Naive thymus-derived CD4-positive, alpha-beta T cell (primary cell): ENCODE data around the gene PRAMEF11. TPM values are rescaled to one million over a fixed set of nuclear protein-coding genes. Genes with fewer than 3 reads are reported as not detected.
"Not testable (repeated sequence)": the region's sequence is repeated elsewhere in the genome, so short reads cannot be mapped to it uniquely, and the experiment has no call there.

Experiments used
- ATAC-seq: fragments of 150-1000 bp; cut with Tn5 transposase; 2 replicates; pipeline ENCODE4 v1.10.0; 2021; ENCODE audit warnings: mild to moderate bottlenecking, moderate library complexity
- CTCF ChIA-PET: fragments of 350-600 bp; sonication (Branson Sonifier 250); formaldehyde crosslinking; loops from one replicate; lab custom pipeline; 2021; ENCODE audit warnings: antibody characterized with exemption; lab: Charles Lee
- POLR2A ChIA-PET: fragments of 350-600 bp; sonication (Branson Sonifier 250); formaldehyde crosslinking; loops from one replicate; lab custom pipeline; 2021; ENCODE audit warnings: antibody characterized with exemption, inconsistent platforms; lab: Charles Lee
- DNase-seq, 9 donors: peaks; one replicate each; pipeline versions ENCODE4 v3.0.0 to v3.0.0-alpha.2; 2020 to 2022; ENCODE audit warnings: mixed read lengths in 1 of 9
- H3K27ac ChIP-seq: one replicate; pipeline ENCODE4 v1.7.0; 2013; ENCODE audit warnings: mild to moderate bottlenecking, low read depth, low read length, moderate library complexity
- H3K27me3 ChIP-seq, 2 donors: one replicate each; pipeline ENCODE4 v1.7.0; 2013; ENCODE audit warnings: low read length in 2 of 2, mild to moderate bottlenecking in 2 of 2, moderate library complexity in 2 of 2; ENCODE audit not compliant: control insufficient read depth in 2 of 2, insufficient read depth in 2 of 2
- H3K36me3 ChIP-seq, 3 experiments: 1 replicate in 2 of 3; 2 replicates in 1 of 3; pipeline ENCODE4 v1.7.0; 2013; ENCODE audit warnings: low read length in 3 of 3, mild to moderate bottlenecking in 3 of 3, moderate library complexity in 1 of 3; ENCODE audit not compliant: insufficient read depth in 3 of 3, control insufficient read depth in 2 of 3
- H3K4me1 ChIP-seq, 2 donors: one replicate each; pipeline ENCODE4 v1.7.0; 2013; ENCODE audit warnings: low read length in 2 of 2, mild to moderate bottlenecking in 2 of 2, moderate library complexity in 1 of 2; ENCODE audit not compliant: control insufficient read depth in 2 of 2, insufficient read depth in 2 of 2
- H3K4me3 ChIP-seq: 2 replicates; pipeline ENCODE4 v1.7.0; 2013; ENCODE audit warnings: mild to moderate bottlenecking, low read length
- H3K9me3 ChIP-seq, 3 experiments: 1 replicate in 2 of 3; 2 replicates in 1 of 3; pipeline ENCODE4 v1.7.0; 2013; ENCODE audit warnings: low read length in 3 of 3; ENCODE audit not compliant: control insufficient read depth in 2 of 3
- H3K27ac Mint-ChIP-seq, 9 donors: one replicate each; pipeline ENCODE4 v1.8.0; 2020 to 2022; ENCODE audit warnings: mixed read lengths in 9 of 9, mild to moderate bottlenecking in 8 of 9, moderate library complexity in 5 of 9, inconsistent platforms in 2 of 9
- H3K27me3 Mint-ChIP-seq, 5 donors: one replicate each; pipeline ENCODE4 v1.8.0; 2021 to 2022; ENCODE audit warnings: mixed read lengths in 5 of 5, mild to moderate bottlenecking in 1 of 5
- H3K36me3 Mint-ChIP-seq, 5 donors: one replicate each; pipeline ENCODE4 v1.8.0; 2020 to 2022; ENCODE audit warnings: mixed read lengths in 5 of 5, mild to moderate bottlenecking in 3 of 5, inconsistent platforms in 1 of 5
- H3K4me1 Mint-ChIP-seq, 7 donors: one replicate each; pipeline ENCODE4 v1.8.0; 2020 to 2022; ENCODE audit warnings: mixed read lengths in 7 of 7, mild to moderate bottlenecking in 3 of 7, inconsistent platforms in 1 of 7
- H3K4me3 Mint-ChIP-seq, 10 donors: one replicate each; pipeline ENCODE4 v1.8.0; 2020 to 2022; ENCODE audit warnings: mild to moderate bottlenecking in 10 of 10, mixed read lengths in 10 of 10, moderate library complexity in 6 of 10, inconsistent platforms in 2 of 10
- H3K9me3 Mint-ChIP-seq, 11 donors: one replicate each; pipeline ENCODE4 v1.8.0; 2020 to 2022; ENCODE audit warnings: mixed read lengths in 11 of 11, mild to moderate bottlenecking in 4 of 11, inconsistent platforms in 1 of 11, moderate library complexity in 1 of 11
- intact Hi-C, 2 donors: fragments of 100-400 bp; cut with micrococcal nuclease; formaldehyde crosslinking; loops; one replicate each; pipeline ENCODE4 v1.15.1; 2023
- polyA plus RNA-seq, 2 donors: library from polyadenylated mRNA; unstranded; fragments of 300-500 nt; fragmentation: Illumina TruSeq; gene quantifications; one replicate each; pipeline ENCODE4 v1.2.3, GENCODE V29; 2021
- total RNA-seq, 6 experiments: library from RNA in 5 of 6; stranded (reverse) in 5 of 6; gene quantifications; 1 replicate in 5 of 6; 2 replicates in 1 of 6; pipeline ENCODE4 v1.2.3 and lab custom pipeline; 2021 to 2026

PRAMEF11 gene
- total and polyA plus RNA-seq, 7 experiments from 2014 or later = not detected

GRCh38 chr1:12819061-12819460, 12.1 kb downstream of the PRAMEF11 start:
- H3K4me1 Mint-ChIP-seq, H3K36me3 Mint-ChIP-seq, intact Hi-C loops, POLR2A ChIA-PET, DNase-seq, CTCF ChIA-PET, H3K9me3 ChIP-seq, H3K4me3 Mint-ChIP-seq, H3K4me3 ChIP-seq, H3K27ac Mint-ChIP-seq, ATAC-seq, H3K9me3 Mint-ChIP-seq, H3K27ac ChIP-seq, H3K4me1 ChIP-seq, H3K36me3 ChIP-seq, H3K27me3 ChIP-seq: not testable (repeated sequence)
- peaks cover 15 to 24% (median 22%) of the 10 kb centered on the region in 5 donors for H3K27me3 Mint-ChIP-seq

GRCh38 chr1:12811409-12811784, 19.8 kb downstream of the PRAMEF11 start:
- H3K9me3 Mint-ChIP-seq = peaks cover 0 to 12% (median 6%) of the 10 kb centered on the region in 11 donors
- no peak overlapping the region for H3K27ac Mint-ChIP-seq
- H3K4me1 ChIP-seq = no peaks in the 10 kb centered on the region

GRCh38 chr1:12810691-12811408, 20.4 kb downstream of the PRAMEF11 start:
- ATAC-seq (no peak), DNase-seq (no peak)
- Mint-ChIP-seq H3K27ac (no peak overlapping the region), H3K27me3 (peaks cover 8 to 45% (median 31%) of the 10 kb centered on the region in 5 donors), H3K4me3 (no peak overlapping the region), H3K4me1 (no peaks in the 10 kb centered on the region), H3K9me3 (peaks cover 0 to 18% (median 6%) of the 10 kb centered on the region in 11 donors), H3K36me3 (no peaks in the 10 kb centered on the region)
- CTCF ChIA-PET = no interaction called here
- no peaks in the 10 kb centered on the region for H3K4me1 ChIP-seq
- H3K27me3 ChIP-seq = no peaks in the 10 kb centered on the region
- intact Hi-C loops = no loop called here
- H3K4me3 ChIP-seq = no peak overlapping the region
- H3K27ac ChIP-seq = no peak overlapping the region
- POLR2A ChIA-PET = no interaction called here
- H3K36me3 ChIP-seq = no peaks in the 10 kb centered on the region
- H3K9me3 ChIP-seq = no peaks in the 10 kb centered on the region

More at GRCh38 chr1:12811409-12811784, 19.8 kb downstream of the PRAMEF11 start:
- intact Hi-C loops = no loop called here
- CTCF ChIA-PET = no interaction called here
- Histone ChIP-seq H3K27ac (no peak overlapping the region), H3K4me3 (no peak overlapping the region), H3K36me3 (no peaks in the 10 kb centered on the region), H3K9me3 (no peaks in the 10 kb centered on the region), H3K27me3 (no peaks in the 10 kb centered on the region)
- Mint-ChIP-seq H3K27me3 (peaks cover 8 to 45% (median 27%) of the 10 kb centered on the region in 5 donors), H3K4me1 (no peaks in the 10 kb centered on the region), H3K4me3 (no peak overlapping the region), H3K36me3 (no peaks in the 10 kb centered on the region)
- ATAC-seq = no peak
- POLR2A ChIA-PET = no interaction called here
- DNase-seq = no peak

- Histone ChIP-seq H3K36me3 (no peaks in the 10 kb centered on the region), H3K4me1 (no peaks in the 10 kb centered on the region), H3K27ac (no peak overlapping the region), H3K27me3 (no peaks in the 10 kb centered on the region), H3K9me3 (no peaks in the 10 kb centered on the region), H3K4me3 (no peak overlapping the region)
- peaks cover 2 to 26% (median 11%) of the 10 kb centered on the region in 11 donors for H3K9me3 Mint-ChIP-seq
- peaks cover 7 to 49% (median 38%) of the 10 kb centered on the region in 5 donors for H3K27me3 Mint-ChIP-seq
- no peak for DNase-seq
- ChIA-PET CTCF (no interaction called here), POLR2A (no interaction called here)
- intact Hi-C loops = no loop called here
- no peaks in the 10 kb centered on the region for H3K4me1 Mint-ChIP-seq
- no peak for ATAC-seq
- no peak overlapping the region for H3K4me3 Mint-ChIP-seq
- H3K36me3 Mint-ChIP-seq = peaks cover 0 to 4% (median 0%) of the 10 kb centered on the region in 5 donors
- no peak overlapping the region for H3K27ac Mint-ChIP-seq
These were observed 21.3 kb downstream of the PRAMEF11 start for GRCh38 chr1:12809933-12810332.

GRCh38 chr1:12799730-12800129, 31.5 kb downstream of the PRAMEF11 start:
- Histone ChIP-seq H3K4me1 (no peaks in the 10 kb centered on the region), H3K27me3 (no peaks in the 10 kb centered on the region), H3K36me3 (no peaks in the 10 kb centered on the region), H3K9me3 (no peaks in the 10 kb centered on the region), H3K4me3 (no peak overlapping the region), H3K27ac (no peak overlapping the region)
- intact Hi-C loops = no loop called here
- H3K27me3 Mint-ChIP-seq = peaks cover 3 to 14% (median 13%) of the 10 kb centered on the region in 5 donors
- no peak overlapping the region for H3K27ac Mint-ChIP-seq
- peaks cover 1 to 15% (median 3%) of the 10 kb centered on the region in 11 donors for H3K9me3 Mint-ChIP-seq
- CTCF ChIA-PET = no interaction called here
- POLR2A ChIA-PET = no interaction called here
- H3K4me1 Mint-ChIP-seq = no peaks in the 10 kb centered on the region
- H3K4me3 Mint-ChIP-seq = no peak overlapping the region
- ATAC-seq (no peak), DNase-seq (no peak)
- H3K36me3 Mint-ChIP-seq = peaks cover 0 to 2% (median 0%) of the 10 kb centered on the region in 5 donors

- no peak overlapping the region for H3K27ac ChIP-seq
- no peaks in the 10 kb centered on the region for H3K36me3 ChIP-seq
- CTCF ChIA-PET = no interaction called here
- H3K4me1 Mint-ChIP-seq = no peaks in the 10 kb centered on the region
- H3K27ac Mint-ChIP-seq = no peak overlapping the region
- no peaks in the 10 kb centered on the region for H3K4me1 ChIP-seq
- H3K9me3 ChIP-seq = no peaks in the 10 kb centered on the region
- H3K4me3 ChIP-seq = no peak overlapping the region
- H3K9me3 Mint-ChIP-seq = peaks cover 0 to 7% (median 0%) of the 10 kb centered on the region in 11 donors
- intact Hi-C loops = no loop called here
- no peaks in the 10 kb centered on the region for H3K36me3 Mint-ChIP-seq
- POLR2A ChIA-PET = no interaction called here
- H3K27me3 ChIP-seq = no peaks in the 10 kb centered on the region
- no peak overlapping the region for H3K4me3 Mint-ChIP-seq
- DNase-seq (no peak), ATAC-seq (no peak)
- H3K27me3 Mint-ChIP-seq = peaks cover 3 to 11% (median 8%) of the 10 kb centered on the region in 5 donors
These were observed 32.3 kb downstream of the PRAMEF11 start for GRCh38 chr1:12798911-12799310.

GRCh38 chr1:12791097-12791496, 40.1 kb downstream of the PRAMEF11 start, which contains the start of gene PRAMEF1:
TSS of gene PRAMEF1 (plus strand) at chr1:12791397. CDS start at chr1:12793228, 1,831 bp downstream.
- intact Hi-C loops = not testable (repeated sequence)

More at GRCh38 chr1:12791097-12791496, 40.1 kb downstream of the PRAMEF11 start, which contains the start of gene PRAMEF1:
- H3K4me1 Mint-ChIP-seq, H3K27me3 ChIP-seq, H3K36me3 Mint-ChIP-seq, H3K9me3 ChIP-seq, H3K27ac ChIP-seq, H3K27me3 Mint-ChIP-seq, H3K4me3 ChIP-seq, POLR2A ChIA-PET, CTCF ChIA-PET, H3K36me3 ChIP-seq, H3K4me3 Mint-ChIP-seq, H3K27ac Mint-ChIP-seq, H3K4me1 ChIP-seq, DNase-seq, ATAC-seq: not testable (repeated sequence)
- peaks cover 0 to 15% (median 4%) of the 10 kb centered on the region in 11 donors for H3K9me3 Mint-ChIP-seq
